ENCODE data around the gene MYO5C. TPM values are rescaled to one million over a fixed set of nuclear protein-coding genes. Genes with fewer than 3 reads are reported as not detected.

The MYO5C gene
- total RNA-seq, 1 experiment from 2014 or later, result 48.1 TPM

DNA sequence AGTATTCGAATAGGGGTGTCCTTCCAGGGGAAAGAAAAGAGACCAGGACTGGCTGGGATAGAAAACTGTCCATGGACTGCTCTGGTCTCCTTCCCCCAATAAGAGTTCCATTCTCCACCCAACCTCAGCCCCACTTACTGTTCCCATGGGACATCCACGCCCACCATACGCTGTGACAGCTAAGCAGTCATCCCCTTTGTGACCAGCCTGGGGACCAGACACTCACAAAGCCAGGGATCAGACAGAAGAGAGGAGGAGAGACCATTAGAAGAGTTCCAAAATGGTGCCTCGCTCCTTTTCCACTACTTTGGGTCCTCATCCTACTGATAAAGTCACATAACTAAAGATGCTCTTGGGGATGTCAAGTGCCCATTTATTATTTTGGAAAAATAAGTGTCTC lies 76.8 kb downstream of the MYO5C start:
- TF ChIP-seq, protein P1, sequence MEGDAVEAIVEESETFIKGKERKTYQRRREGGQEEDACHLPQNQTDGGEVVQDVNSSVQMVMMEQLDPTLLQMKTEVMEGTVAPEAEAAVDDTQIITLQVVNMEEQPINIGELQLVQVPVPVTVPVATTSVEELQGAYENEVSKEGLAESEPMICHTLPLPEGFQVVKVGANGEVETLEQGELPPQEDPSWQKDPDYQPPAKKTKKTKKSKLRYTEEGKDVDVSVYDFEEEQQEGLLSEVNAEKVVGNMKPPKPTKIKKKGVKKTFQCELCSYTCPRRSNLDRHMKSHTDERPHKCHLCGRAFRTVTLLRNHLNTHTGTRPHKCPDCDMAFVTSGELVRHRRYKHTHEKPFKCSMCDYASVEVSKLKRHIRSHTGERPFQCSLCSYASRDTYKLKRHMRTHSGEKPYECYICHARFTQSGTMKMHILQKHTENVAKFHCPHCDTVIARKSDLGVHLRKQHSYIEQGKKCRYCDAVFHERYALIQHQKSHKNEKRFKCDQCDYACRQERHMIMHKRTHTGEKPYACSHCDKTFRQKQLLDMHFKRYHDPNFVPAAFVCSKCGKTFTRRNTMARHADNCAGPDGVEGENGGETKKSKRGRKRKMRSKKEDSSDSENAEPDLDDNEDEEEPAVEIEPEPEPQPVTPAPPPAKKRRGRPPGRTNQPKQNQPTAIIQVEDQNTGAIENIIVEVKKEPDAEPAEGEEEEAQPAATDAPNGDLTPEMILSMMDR (IDR thresholded peaks at IDR 0.05; ENCODE audit: unreplicated experiment), result no peak
- intact Hi-C loops (cut with micrococcal nuclease; ENCODE audit: unreplicated experiment), result no loop called here
- H3K27ac Mint-ChIP-seq (ENCODE audit: unreplicated experiment), result no peak overlapping the region
- BruUV-seq (replicated peaks), result no TSS peak
- H3K36me3 Mint-ChIP-seq (ENCODE audit: insufficient read depth, unreplicated experiment), result peaks cover 39% of the 10 kb centered on the region
- no peaks in the 10 kb centered on the region for H3K9me3 Mint-ChIP-seq (ENCODE audit: low read depth, unreplicated experiment)
- no peaks in the 10 kb centered on the region for H3K27me3 Mint-ChIP-seq (ENCODE audit: unreplicated experiment)
- CTCF ChIA-PET, result no interaction called here
- DNase-seq, result no peak
- H3K4me1 Mint-ChIP-seq (ENCODE audit: low read depth, unreplicated experiment), result no peaks in the 10 kb centered on the region
- no peak overlapping the region for H3K4me3 Mint-ChIP-seq (ENCODE audit: low read depth, unreplicated experiment)

DNA sequence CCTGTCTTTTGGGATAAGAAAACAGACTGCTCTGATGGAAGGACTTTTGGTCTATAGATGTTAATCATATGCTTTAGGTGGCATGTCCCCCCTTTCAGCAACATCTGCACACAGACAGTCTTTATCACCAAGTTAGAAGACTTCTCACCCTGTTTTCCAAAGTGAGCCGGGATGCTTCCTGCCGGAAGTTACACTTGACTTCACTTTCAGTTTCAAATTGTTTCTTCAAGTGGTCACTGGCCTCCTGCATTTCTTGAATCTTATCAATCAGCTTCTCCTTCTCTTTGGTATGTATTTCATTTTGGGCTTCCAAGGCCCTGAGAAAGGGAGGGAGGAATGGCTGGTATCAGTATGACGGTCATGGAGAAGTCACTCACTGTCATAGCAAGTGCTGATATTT lies 77.2 kb downstream of the MYO5C start:
- BruUV-seq (replicated peaks), result no TSS peak
- Mint-ChIP-seq H3K4me3 (ENCODE audit: low read depth, unreplicated experiment) (no peak overlapping the region), H3K36me3 (ENCODE audit: insufficient read depth, unreplicated experiment) (peaks cover 39% of the 10 kb centered on the region), H3K9me3 (ENCODE audit: low read depth, unreplicated experiment) (no peaks in the 10 kb centered on the region), H3K27me3 (ENCODE audit: unreplicated experiment) (no peaks in the 10 kb centered on the region), H3K4me1 (ENCODE audit: low read depth, unreplicated experiment) (no peaks in the 10 kb centered on the region), H3K27ac (ENCODE audit: unreplicated experiment) (no peak overlapping the region)
- no peak for DNase-seq
- intact Hi-C loops (cut with micrococcal nuclease; ENCODE audit: unreplicated experiment), result no loop called here
- CTCF ChIA-PET, result no interaction called here
- TF ChIP-seq, protein P1 (IDR thresholded peaks at IDR 0.05; ENCODE audit: unreplicated experiment), result no peak

DNA sequence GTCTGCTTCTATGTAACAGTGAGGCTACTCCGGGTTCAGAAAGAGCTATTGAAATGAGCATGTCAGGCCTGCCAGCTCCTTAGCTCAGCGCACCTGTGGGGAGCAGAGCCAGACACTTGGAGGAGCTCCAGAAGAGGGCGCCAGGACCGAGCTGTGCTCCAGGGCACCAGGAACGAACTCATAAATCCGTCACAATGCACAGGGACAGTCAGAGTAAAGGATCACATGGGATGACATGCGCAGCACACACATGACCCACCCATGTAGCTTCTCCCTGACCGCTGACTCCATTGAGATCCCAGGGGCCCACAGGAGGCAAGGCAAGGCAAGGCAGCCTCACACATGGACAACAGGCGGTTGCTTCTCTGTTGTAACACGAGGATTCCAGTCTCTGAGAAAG lies 78.4 kb downstream of the MYO5C start:
- no peak overlapping the region for H3K27ac Mint-ChIP-seq (ENCODE audit: unreplicated experiment)
- no peak overlapping the region for H3K4me3 Mint-ChIP-seq (ENCODE audit: low read depth, unreplicated experiment)
- CTCF ChIA-PET, result interaction anchor here (0.7 to 1.0 kb wide), 2 partner anchors 9 to 37 kb away, joined by 3 read pairs; no protein-coding TSS in a partner anchor
- TF ChIP-seq, protein P1 (IDR thresholded peaks at IDR 0.05; ENCODE audit: unreplicated experiment), result no peak
- H3K4me1 Mint-ChIP-seq (ENCODE audit: low read depth, unreplicated experiment), result no peaks in the 10 kb centered on the region
- H3K27me3 Mint-ChIP-seq (ENCODE audit: unreplicated experiment), result no peaks in the 10 kb centered on the region
- BruUV-seq (replicated peaks), result no TSS peak
- DNase-seq, result peak; percentile 25
- intact Hi-C loops (cut with micrococcal nuclease; ENCODE audit: unreplicated experiment), result no loop called here
- H3K9me3 Mint-ChIP-seq (ENCODE audit: low read depth, unreplicated experiment), result no peaks in the 10 kb centered on the region
- peaks cover 42% of the 10 kb centered on the region for H3K36me3 Mint-ChIP-seq (ENCODE audit: insufficient read depth, unreplicated experiment)

DNA sequence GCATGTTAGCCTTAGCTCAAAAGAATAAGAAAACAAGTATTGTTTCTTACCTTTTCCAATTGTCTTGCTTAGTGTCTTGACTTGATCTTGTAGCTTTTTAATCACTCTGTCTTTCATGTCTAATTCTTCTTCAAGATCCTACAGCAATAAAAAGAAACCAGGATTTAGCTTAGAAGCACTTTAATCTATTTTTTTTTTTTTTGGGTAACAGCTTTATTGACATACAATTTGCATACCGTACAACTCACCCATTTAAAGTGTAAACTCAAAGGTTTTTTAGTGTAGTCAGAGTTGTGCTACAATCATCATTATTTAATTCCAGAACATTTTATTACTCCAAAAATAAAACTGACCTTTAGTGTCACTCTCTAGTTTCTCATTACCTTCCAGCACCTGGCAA lies 81.1 kb downstream of the MYO5C start:
- no peaks in the 10 kb centered on the region for H3K9me3 Mint-ChIP-seq (ENCODE audit: low read depth, unreplicated experiment)
- H3K27ac Mint-ChIP-seq (ENCODE audit: unreplicated experiment), result no peak overlapping the region
- intact Hi-C loops (cut with micrococcal nuclease; ENCODE audit: unreplicated experiment), result no loop called here
- TF ChIP-seq, protein P1 (IDR thresholded peaks at IDR 0.05; ENCODE audit: unreplicated experiment), result no peak
- no peak for DNase-seq
- no TSS peak for BruUV-seq (replicated peaks)
- H3K4me3 Mint-ChIP-seq (ENCODE audit: low read depth, unreplicated experiment), result no peak overlapping the region
- H3K4me1 Mint-ChIP-seq (ENCODE audit: low read depth, unreplicated experiment), result no peaks in the 10 kb centered on the region
- no peaks in the 10 kb centered on the region for H3K27me3 Mint-ChIP-seq (ENCODE audit: unreplicated experiment)
- CTCF ChIA-PET, result interaction anchor here (0.9 kb wide), 1 partner anchor 13 kb away, joined by 3 read pairs; no protein-coding TSS in a partner anchor
- H3K36me3 Mint-ChIP-seq (ENCODE audit: insufficient read depth, unreplicated experiment), result peaks cover 31% of the 10 kb centered on the region

Data from Calu3 (cell line).